H9 (cell line): ENCODE measurements around the gene NUDT3. TPM values are rescaled to one million over a fixed set of nuclear protein-coding genes. Genes with fewer than 3 reads are reported as not detected.

Experiments
- DNase-seq: peaks from one replicate; pipeline ENCODE4 v3.0.0-alpha.2; 2017
- H2AFZ ChIP-seq: one replicate; pipeline ENCODE4 v1.6.1; 2013; ENCODE audit warnings: mild to moderate bottlenecking, low read length, control low read depth, moderate library complexity
- H2AK5ac ChIP-seq: 2 replicates; pipeline ENCODE4 v1.6.1; 2013; ENCODE audit warnings: low read length, control low read depth, mixed read lengths; ENCODE audit not compliant: insufficient read length
- H2BK120ac ChIP-seq: one replicate; pipeline ENCODE4 v1.6.1; 2013; ENCODE audit warnings: low read depth, mild to moderate bottlenecking, low read length, control low read depth, inconsistent platforms; ENCODE audit not compliant: poor library complexity, severe bottlenecking
- H2BK12ac ChIP-seq: 2 replicates; pipeline ENCODE4 v1.6.1; 2013; ENCODE audit warnings: low read length, control low read depth, mixed read lengths, low read depth; ENCODE audit not compliant: insufficient read length
- H2BK15ac ChIP-seq: 2 replicates; pipeline ENCODE4 v1.6.1; 2013; ENCODE audit warnings: low read depth, low read length, control low read depth
- H2BK20ac ChIP-seq: one replicate; pipeline ENCODE4 v1.6.1; 2013; ENCODE audit warnings: low read depth, mild to moderate bottlenecking, low read length, control low read depth, inconsistent platforms; ENCODE audit not compliant: poor library complexity, severe bottlenecking
- H2BK5ac ChIP-seq: 2 replicates; pipeline ENCODE4 v1.6.1; 2013; ENCODE audit warnings: low read length, control low read depth, mixed read lengths; ENCODE audit not compliant: insufficient read length
- H3K14ac ChIP-seq: 2 replicates; pipeline ENCODE4 v1.6.1; 2013; ENCODE audit warnings: low read length, control low read depth; ENCODE audit not compliant: insufficient read depth
- H3K18ac ChIP-seq: 2 replicates; pipeline ENCODE4 v1.6.1; 2013; ENCODE audit warnings: low read depth, mild to moderate bottlenecking, mixed read lengths, low read length, control low read depth; ENCODE audit not compliant: insufficient read length
- H3K23ac ChIP-seq: 2 replicates; pipeline ENCODE4 v1.6.1; 2013; ENCODE audit warnings: low read length, control low read depth, mixed read lengths, low read depth; ENCODE audit not compliant: insufficient read length
- H3K23me2 ChIP-seq: 2 replicates; pipeline ENCODE4 v1.6.1; 2013; ENCODE audit warnings: low read depth, mild to moderate bottlenecking, mixed read lengths, low read length, control low read depth; ENCODE audit not compliant: insufficient read length, poor library complexity, severe bottlenecking
- H3K27ac ChIP-seq: 2 replicates; pipeline ENCODE4 v1.5.1; 2013; ENCODE audit warnings: low read length, control low read depth, mixed read lengths, low read depth; ENCODE audit not compliant: insufficient read length
- H3K27me3 ChIP-seq: 2 replicates; pipeline ENCODE4 v1.6.1; 2013; ENCODE audit warnings: low read length, control low read depth, inconsistent platforms; ENCODE audit not compliant: insufficient read depth
- H3K4ac ChIP-seq: 2 replicates; pipeline ENCODE4 v1.6.1; 2013; ENCODE audit warnings: low read depth, mild to moderate bottlenecking, control low read depth, inconsistent platforms, low read length, moderate library complexity
- H3K4me1 ChIP-seq: 2 replicates; pipeline ENCODE4 v1.6.1; 2013; ENCODE audit warnings: low read length, control low read depth, inconsistent platforms; ENCODE audit not compliant: insufficient read depth
- H3K4me2 ChIP-seq: 2 replicates; pipeline ENCODE4 v1.6.1; 2013; ENCODE audit warnings: low read length, control low read depth, mixed read lengths; ENCODE audit not compliant: insufficient read length, insufficient read depth
- H3K56ac ChIP-seq: 2 replicates; pipeline ENCODE4 v1.6.1; 2013; ENCODE audit warnings: low read depth, mild to moderate bottlenecking, mixed read lengths, low read length, control low read depth; ENCODE audit not compliant: insufficient read length
- H3K79me1 ChIP-seq: 2 replicates; pipeline ENCODE4 v1.6.1; 2013; ENCODE audit warnings: low read depth, mild to moderate bottlenecking, moderate library complexity, low read length, control low read depth, inconsistent platforms; ENCODE audit not compliant: insufficient read depth, poor library complexity, severe bottlenecking
- H3K79me2 ChIP-seq: 2 replicates; pipeline ENCODE4 v1.6.1; 2013; ENCODE audit warnings: low read length, control low read depth, inconsistent platforms; ENCODE audit not compliant: insufficient read depth
- H3K9ac ChIP-seq: 2 replicates; pipeline ENCODE4 v1.6.1; 2013; ENCODE audit warnings: low read length, control low read depth, mixed read lengths; ENCODE audit not compliant: insufficient read length; ENCODE audit errors: extremely low read depth
- H3K9me3 ChIP-seq: one replicate; pipeline ENCODE4 v1.6.1; 2013; ENCODE audit warnings: low read depth, low read length, inconsistent platforms; ENCODE audit not compliant: control insufficient read depth
- H3T11ph ChIP-seq: one replicate; pipeline ENCODE4 v1.6.1; 2013; ENCODE audit warnings: mild to moderate bottlenecking, low read length, control low read depth, inconsistent platforms
- H4K20me1 ChIP-seq: one replicate; pipeline ENCODE4 v1.6.1; 2013; ENCODE audit not compliant: control insufficient read depth, insufficient read length, insufficient read depth
- H4K5ac ChIP-seq: 2 replicates; pipeline ENCODE4 v1.6.1; 2013; ENCODE audit warnings: low read depth, mild to moderate bottlenecking, mixed read lengths, low read length, control low read depth; ENCODE audit not compliant: insufficient read length
- H4K8ac ChIP-seq: replicated peaks from 2 replicates; pipeline ENCODE4 v1.6.1; 2013; ENCODE audit warnings: low read length, control low read depth, mixed read lengths, low read depth; ENCODE audit not compliant: insufficient read length
- H4K91ac ChIP-seq: 2 replicates; pipeline ENCODE4 v1.6.1; 2013; ENCODE audit warnings: low read depth, mild to moderate bottlenecking, moderate library complexity, mixed read lengths, low read length, control low read depth; ENCODE audit not compliant: insufficient read length
- H3K27ac Mint-ChIP-seq, 3 experiments: 2 replicates in 2 of 3; 3 replicates in 1 of 3; pipeline ENCODE4 v1.8.0; 2020 to 2021; ENCODE audit warnings: mixed read lengths in 3 of 3, mild to moderate bottlenecking in 1 of 3, moderate library complexity in 1 of 3
- H3K27me3 Mint-ChIP-seq: 2 replicates; pipeline ENCODE4 v1.8.0; 2021; ENCODE audit warnings: low read depth, mild to moderate bottlenecking, moderate library complexity, mixed read lengths
- H3K36me3 Mint-ChIP-seq, 3 experiments: 2 replicates in 2 of 3; 3 replicates in 1 of 3; pipeline ENCODE4 v1.8.0; 2020 to 2021; ENCODE audit warnings: low read depth in 3 of 3, mixed read lengths in 3 of 3; ENCODE audit not compliant: insufficient read depth in 1 of 3
- H3K4me1 Mint-ChIP-seq, 2 experiments: 2 replicates each; pipeline ENCODE4 v1.8.0; 2020; ENCODE audit warnings: mixed read lengths in 2 of 2
- H3K4me3 Mint-ChIP-seq, 2 experiments: 2 replicates in 1 of 2; 3 replicates in 1 of 2; pipeline ENCODE4 v1.8.0; 2020 to 2021; ENCODE audit warnings: mild to moderate bottlenecking in 2 of 2, mixed read lengths in 2 of 2, moderate library complexity in 1 of 2
- H3K9me3 Mint-ChIP-seq, 2 experiments: 2 replicates in 1 of 2; 3 replicates in 1 of 2; pipeline ENCODE4 v1.8.0; 2020; ENCODE audit warnings: mild to moderate bottlenecking in 2 of 2, mixed read lengths in 2 of 2, moderate library complexity in 1 of 2
- CTCF ChIP-seq: fragments of 200-600 bp; sonication (generic); conservative IDR thresholded peaks from 3 replicates; pipeline ENCODE4 v1.8.0; 2021; ENCODE audit warnings: antibody characterized with exemption, mild to moderate bottlenecking
- WGBS: extraction: QIAGEN DNeasy Blood & Tissue Kit; methylation state at CpG from one replicate; pipeline ENCODE4 v1.1.7; 2013; ENCODE audit warnings: missing lambda C conversion rate, low lambda C conversion rate, mixed read lengths; ENCODE audit not compliant: insufficient read length; ENCODE audit errors: extremely low coverage; 5-methylcytosine and 5-hydroxymethylcytosine counted together
- total RNA-seq: library from RNA; stranded (reverse); gene quantifications from 2 replicates; pipeline ENCODE4 v1.2.1, GENCODE V29; 2021

Gene NUDT3
- total RNA-seq, 1 experiment from 2014 or later = 23.6 TPM

- DNase-seq = no peak
- H3K27me3 ChIP-seq = no peaks in the 10 kb centered on the region
- no peaks in the 10 kb centered on the region for H3K4me1 ChIP-seq
- H3T11ph ChIP-seq = no peak overlapping the region
- Mint-ChIP-seq H3K36me3 (peaks cover 34 to 59% (median 44%) of the 10 kb centered on the region in 3 experiments), H3K27ac (peak overlapping the region in 2 of 3 experiments; percentile 66 to 77; a peak in 4 of 7 replicates), H3K9me3 (no peaks in the 10 kb centered on the region), H3K27me3 (no peaks in the 10 kb centered on the region), H3K4me1 (no peaks in the 10 kb centered on the region), H3K4me3 (no peak overlapping the region)
- peak; percentile 49; the same call in 2 of the 3 replicates for TF ChIP-seq CTCF
- H2BK20ac ChIP-seq = no peak overlapping the region
- H3K79me1 ChIP-seq = no peaks in the 10 kb centered on the region
- no peak overlapping the region for H2AFZ ChIP-seq
- H3K56ac ChIP-seq = no peak overlapping the region
- H3K14ac ChIP-seq = no peak overlapping the region
- H4K20me1 ChIP-seq = no peaks in the 10 kb centered on the region
- no peak overlapping the region for H2AK5ac ChIP-seq
- H2BK120ac ChIP-seq = no peak overlapping the region
- H3K27ac ChIP-seq = no peak overlapping the region
- H4K8ac ChIP-seq = no peak overlapping the region
- H3K9ac ChIP-seq = no peak overlapping the region
- H3K4me2 ChIP-seq = no peak overlapping the region
- no peaks in the 10 kb centered on the region for H3K9me3 ChIP-seq
- WGBS = no CpG with 5 or more reads among the region's 11 CpGs
- no peak overlapping the region for H4K5ac ChIP-seq
- no peak overlapping the region for H4K91ac ChIP-seq
- H2BK5ac ChIP-seq = no peak overlapping the region
- H3K23ac ChIP-seq = no peak overlapping the region
- no peak overlapping the region for H3K4ac ChIP-seq
- no peak overlapping the region for H2BK12ac ChIP-seq
- no peaks in the 10 kb centered on the region for H3K79me2 ChIP-seq
- H3K18ac ChIP-seq = no peak overlapping the region
- no peak overlapping the region for H2BK15ac ChIP-seq
- no peaks in the 10 kb centered on the region for H3K23me2 ChIP-seq
These were observed 22.8 kb upstream of the NUDT3 start for GRCh38 chr6:34414999-34415858.
